Kidney (tissue), 14 donors: Measurements from ENCODE around the gene GALNT14. TPM values are rescaled to one million over a fixed set of nuclear protein-coding genes. Genes with fewer than 3 reads are reported as not detected.

ENCODE experiments used
- DNase-seq, 5 donors: peaks; one replicate each; pipeline ENCODE4 v3.0.0-alpha.2; 2013 to 2020
- FAIRE-seq: peaks from 2 replicates; lab custom pipeline; 2012; peaks lifted over from hg19 to GRCh38; lab: Jason Lieb, UNC
- H3K27ac ChIP-seq, 2 donors: one replicate each; pipeline ENCODE4 v1.7.0; 2013; ENCODE audit warnings: low read depth in 2 of 2, low read length in 2 of 2, inconsistent platforms in 1 of 2
- H3K27me3 ChIP-seq: one replicate; pipeline ENCODE4 v1.7.1; 2013; ENCODE audit warnings: low read length, inconsistent platforms; ENCODE audit not compliant: control insufficient read depth, insufficient read depth
- H3K36me3 ChIP-seq, 3 donors: one replicate each; pipeline versions ENCODE4 v1.7.0 to v1.7.1; 2013; ENCODE audit warnings: low read length in 3 of 3, control low read depth in 1 of 3, inconsistent platforms in 1 of 3; ENCODE audit not compliant: insufficient read depth in 3 of 3, control insufficient read depth in 2 of 3
- H3K4me1 ChIP-seq, 3 donors: one replicate each; pipeline versions ENCODE4 v1.7.0 to v1.7.1; 2013; ENCODE audit warnings: low read length in 3 of 3, inconsistent platforms in 1 of 3, low read depth in 1 of 3; ENCODE audit not compliant: control insufficient read depth in 2 of 3, insufficient read depth in 2 of 3
- H3K4me3 ChIP-seq, 3 donors: one replicate each; pipeline versions ENCODE4 v1.7.0 to v1.8.1; 2013; ENCODE audit warnings: low read length in 3 of 3, control low read depth in 1 of 3, inconsistent platforms in 1 of 3
- H3K9ac ChIP-seq, 3 donors: one replicate each; pipeline versions ENCODE4 v1.7.0 to v1.7.1; 2013; ENCODE audit warnings: low read length in 3 of 3, control low read depth in 1 of 3, inconsistent platforms in 1 of 3
- H3K9me3 ChIP-seq, 3 donors: one replicate each; pipeline versions ENCODE4 v1.7.0 to v1.7.1; 2013; ENCODE audit warnings: low read length in 3 of 3, control low read depth in 1 of 3, inconsistent platforms in 1 of 3; ENCODE audit not compliant: control insufficient read depth in 2 of 3, insufficient read depth in 1 of 3
- intact Hi-C: fragments of 100-400 bp; cut with DNase I; formaldehyde crosslinking; loops from one replicate; pipeline ENCODE4 v1.11.1; 2022
- polyA plus RNA-seq: library from polyadenylated mRNA; stranded (reverse); fragments of 350-450 nt; fragmentation: Illumina TruSeq; extraction: RNeasy Lipid Tissue Mini Kit (QIAGEN cat#74804); gene quantifications from one replicate; pipeline ENCODE4 v1.2.3, GENCODE V29; 2014; ENCODE audit warnings: low read depth, low replicate concordance; ENCODE audit not compliant: insufficient read depth
- total RNA-seq: library from RNA; stranded (reverse); fragmentation: NEBNext Ultra II Directional; extraction: Animal tissue kit (Norgen Biotek cat#: 25700); gene quantifications from one replicate; pipeline ENCODE4 v1.2.1, GENCODE V29; 2021
- TF ChIP-seq, protein P1 (sequence below): IDR thresholded peaks from 3 replicates; pipeline ENCODE4 v1.5.1; 2012; ENCODE audit warnings: mild to moderate bottlenecking, moderate library complexity, borderline replicate concordance; ENCODE audit not compliant: insufficient read depth; ENCODE audit errors: extremely low read depth
- donor health status: control.
- donor health status: control.
- donor health status: control.
- donor health status: control.
- donor health status: control.
- donor health status: DM: yes; HTN: yes; CAD: no.
- donor health status: Normal renal cell carcinoma (clear cell type).

Gene GALNT14
- total and polyA plus RNA-seq, 2 donors from 2014 or later: 84.6 to 90.3 TPM

DNA sequence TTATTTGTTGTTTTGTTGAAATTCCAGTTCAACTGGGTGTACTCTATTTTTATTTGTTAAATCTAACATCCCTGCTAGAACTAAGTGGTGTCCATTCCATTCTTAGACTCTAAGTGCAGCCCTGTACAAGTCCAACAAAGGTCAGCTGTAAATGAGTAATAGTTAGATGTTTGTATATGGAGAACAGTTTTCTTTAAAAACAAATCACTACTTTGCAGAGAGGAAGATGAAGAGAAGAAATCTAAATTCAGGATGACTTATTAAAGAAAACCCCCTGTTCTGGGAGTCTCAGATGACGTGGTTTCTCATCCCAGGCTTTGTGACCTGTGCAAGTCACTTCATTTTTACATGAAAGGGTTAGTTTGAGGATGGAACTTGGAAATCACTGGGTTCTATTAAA lies 57.9 kb downstream of the GALNT14 start:
- no peaks in the 10 kb centered on the region for H3K36me3 ChIP-seq
- H3K4me1 ChIP-seq: peaks cover 0 to 41% (median 36%) of the 10 kb centered on the region in 3 donors
- DNase-seq (no peak), FAIRE-seq (no peak)
- no peak overlapping the region for H3K4me3 ChIP-seq
- H3K9ac ChIP-seq: no peak overlapping the region
- peak overlapping the region in 1 of 2 donors; percentile 0 for H3K27ac ChIP-seq
- H3K27me3 ChIP-seq: no peaks in the 10 kb centered on the region
- intact Hi-C loops: no loop called here
- TF ChIP-seq, protein P1, sequence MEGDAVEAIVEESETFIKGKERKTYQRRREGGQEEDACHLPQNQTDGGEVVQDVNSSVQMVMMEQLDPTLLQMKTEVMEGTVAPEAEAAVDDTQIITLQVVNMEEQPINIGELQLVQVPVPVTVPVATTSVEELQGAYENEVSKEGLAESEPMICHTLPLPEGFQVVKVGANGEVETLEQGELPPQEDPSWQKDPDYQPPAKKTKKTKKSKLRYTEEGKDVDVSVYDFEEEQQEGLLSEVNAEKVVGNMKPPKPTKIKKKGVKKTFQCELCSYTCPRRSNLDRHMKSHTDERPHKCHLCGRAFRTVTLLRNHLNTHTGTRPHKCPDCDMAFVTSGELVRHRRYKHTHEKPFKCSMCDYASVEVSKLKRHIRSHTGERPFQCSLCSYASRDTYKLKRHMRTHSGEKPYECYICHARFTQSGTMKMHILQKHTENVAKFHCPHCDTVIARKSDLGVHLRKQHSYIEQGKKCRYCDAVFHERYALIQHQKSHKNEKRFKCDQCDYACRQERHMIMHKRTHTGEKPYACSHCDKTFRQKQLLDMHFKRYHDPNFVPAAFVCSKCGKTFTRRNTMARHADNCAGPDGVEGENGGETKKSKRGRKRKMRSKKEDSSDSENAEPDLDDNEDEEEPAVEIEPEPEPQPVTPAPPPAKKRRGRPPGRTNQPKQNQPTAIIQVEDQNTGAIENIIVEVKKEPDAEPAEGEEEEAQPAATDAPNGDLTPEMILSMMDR: no peak
- H3K9me3 ChIP-seq: no peaks in the 10 kb centered on the region

DNA sequence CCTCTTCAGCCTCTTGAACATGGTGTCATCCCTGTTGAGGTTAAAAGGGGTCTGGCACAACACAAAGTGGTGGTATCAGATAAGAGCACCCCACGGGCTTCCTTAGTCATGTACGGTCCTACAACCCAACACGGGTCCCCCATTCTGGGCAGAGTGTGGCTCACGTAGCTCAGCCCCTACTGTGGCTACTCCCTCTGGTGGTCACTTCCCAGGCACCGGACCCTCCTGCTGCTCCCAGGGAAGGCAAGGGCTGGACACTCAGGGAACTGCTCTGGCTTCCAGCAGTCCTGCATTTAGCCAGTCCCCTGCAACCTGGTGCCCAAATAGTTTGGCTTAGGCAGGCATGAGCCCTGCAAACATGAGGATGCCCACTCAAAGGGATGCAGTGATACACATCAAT lies 58.6 kb downstream of the GALNT14 start:
- intact Hi-C loops: no loop called here
- H3K4me3 ChIP-seq: no peak overlapping the region
- H3K4me1 ChIP-seq: peaks cover 0 to 37% (median 30%) of the 10 kb centered on the region in 3 donors
- no peak overlapping the region for H3K27ac ChIP-seq
- H3K36me3 ChIP-seq: no peaks in the 10 kb centered on the region
- H3K9me3 ChIP-seq: no peaks in the 10 kb centered on the region
- DNase-seq: peak in 1 of 5 donors; percentile 42
- TF ChIP-seq, protein P1: no peak
- H3K27me3 ChIP-seq: no peaks in the 10 kb centered on the region
- H3K9ac ChIP-seq: no peak overlapping the region
- no peak for FAIRE-seq

DNA sequence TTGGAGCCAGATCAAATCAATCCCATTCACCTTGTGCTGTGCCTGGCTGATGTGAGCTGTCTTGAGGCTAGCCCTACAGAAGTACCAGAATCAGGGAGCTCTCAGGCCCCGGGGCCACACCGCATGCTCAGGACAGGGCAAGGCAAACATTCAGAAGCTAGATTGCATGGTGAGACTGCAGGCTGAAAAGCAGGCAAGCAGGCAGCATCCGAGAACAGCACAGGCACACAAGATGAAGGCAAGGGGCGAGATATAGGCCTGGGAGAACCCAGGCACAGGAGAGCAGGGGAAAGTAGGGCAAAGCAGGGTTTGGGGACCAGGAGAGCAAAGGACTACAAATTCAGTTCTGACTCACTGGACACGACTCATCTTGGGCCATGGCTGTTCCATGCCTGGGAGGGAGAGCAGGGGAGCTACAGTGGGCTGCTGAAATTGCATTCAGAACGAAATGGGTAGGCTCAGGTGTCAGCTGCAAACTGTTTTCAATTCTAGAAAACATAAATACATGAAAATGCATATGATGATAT lies 59.6 kb downstream of the GALNT14 start:
- intact Hi-C loops: no loop called here
- TF ChIP-seq, protein P1: no peak

DNA sequence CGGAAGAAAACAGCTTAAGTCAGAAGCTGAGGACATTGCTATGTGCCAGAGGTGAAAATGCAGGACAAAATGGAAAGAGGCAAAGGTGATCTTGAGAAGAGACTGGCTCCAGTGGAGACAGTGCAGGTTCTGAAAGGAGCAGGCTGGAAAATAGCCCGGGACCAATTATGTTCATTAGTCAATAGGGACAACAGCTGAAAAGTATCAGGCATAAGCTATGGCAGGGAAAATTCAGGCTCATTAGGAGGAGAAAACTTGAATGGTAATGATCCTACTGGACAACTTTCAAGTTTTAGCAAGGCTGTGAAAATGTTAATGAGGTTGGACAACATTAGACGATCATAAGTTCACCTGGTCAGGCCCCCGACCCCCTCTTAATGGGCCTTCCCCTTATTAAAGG lies 60.2 kb downstream of the GALNT14 start:
- Histone ChIP-seq H3K9ac (no peak overlapping the region), H3K27ac (peak overlapping the region; percentile 22 to 50), H3K27me3 (no peaks in the 10 kb centered on the region), H3K4me1 (peaks cover 0 to 37% (median 20%) of the 10 kb centered on the region in 3 donors), H3K4me3 (no peak overlapping the region), H3K36me3 (no peaks in the 10 kb centered on the region), H3K9me3 (no peaks in the 10 kb centered on the region)
- no peak for FAIRE-seq
- TF ChIP-seq, protein P1: no peak
- DNase-seq: no peak
- intact Hi-C loops: no loop called here

More for the DNA sequence above, 59.6 kb downstream of the GALNT14 start:
- H3K9me3 ChIP-seq: no peaks in the 10 kb centered on the region
- H3K4me3 ChIP-seq: no peak overlapping the region
- peak overlapping the region in 1 of 2 donors; percentile 22 for H3K27ac ChIP-seq
- H3K36me3 ChIP-seq: no peaks in the 10 kb centered on the region
- no peak overlapping the region for H3K9ac ChIP-seq
- no peaks in the 10 kb centered on the region for H3K27me3 ChIP-seq
- peaks cover 0 to 37% (median 22%) of the 10 kb centered on the region in 3 donors for H3K4me1 ChIP-seq
- FAIRE-seq (no peak), DNase-seq (no peak)
